CD8-positive, alpha-beta memory T cell (primary cell): ENCODE measurements around the gene REEP3. TPM values are rescaled to one million over a fixed set of nuclear protein-coding genes. Genes with fewer than 3 reads are reported as not detected.

ENCODE experiments used
- CTCF ChIA-PET: fragments of 350-600 bp; sonication (Branson Sonifier 250); formaldehyde crosslinking; loops from one replicate; lab custom pipeline; 2021; ENCODE audit warnings: antibody characterized with exemption; lab: Charles Lee
- POLR2A ChIA-PET: fragments of 350-600 bp; sonication (Branson Sonifier 250); formaldehyde crosslinking; loops from one replicate; lab custom pipeline; 2021; ENCODE audit warnings: antibody characterized with exemption; lab: Charles Lee
- DNase-seq, 5 donors: peaks; one replicate each; pipeline versions ENCODE4 v3.0.0 to v3.0.0-alpha.2; 2020 to 2022; ENCODE audit warnings: mixed read lengths in 1 of 5
- H3K27ac ChIP-seq: one replicate; pipeline ENCODE4 v1.7.0; 2013; ENCODE audit warnings: low read depth, mild to moderate bottlenecking, low read length, moderate library complexity
- H3K27me3 ChIP-seq: 2 replicates; pipeline ENCODE4 v1.7.0; 2013; ENCODE audit warnings: low read length, mild to moderate bottlenecking; ENCODE audit not compliant: insufficient read depth, poor library complexity, severe bottlenecking
- H3K36me3 ChIP-seq: 2 replicates; pipeline ENCODE4 v1.7.0; 2013; ENCODE audit warnings: mild to moderate bottlenecking, low read length, moderate library complexity; ENCODE audit not compliant: insufficient read depth
- H3K4me1 ChIP-seq: 2 replicates; pipeline ENCODE4 v1.7.0; 2013; ENCODE audit warnings: mild to moderate bottlenecking, low read length, moderate library complexity; ENCODE audit not compliant: insufficient read depth
- H3K4me3 ChIP-seq: 2 replicates; pipeline ENCODE4 v1.7.0; 2013; ENCODE audit warnings: mild to moderate bottlenecking, low read length
- H3K9me3 ChIP-seq: 2 replicates; pipeline ENCODE4 v1.7.0; 2013; ENCODE audit warnings: mild to moderate bottlenecking, low read length
- H3K27ac Mint-ChIP-seq, 8 donors: one replicate each; pipeline ENCODE4 v1.8.0; 2020 to 2021; ENCODE audit warnings: mixed read lengths in 8 of 8, mild to moderate bottlenecking in 6 of 8, inconsistent platforms in 3 of 8, moderate library complexity in 3 of 8
- H3K27me3 Mint-ChIP-seq, 2 donors: one replicate each; pipeline ENCODE4 v1.8.0; 2020 to 2021; ENCODE audit warnings: mixed read lengths in 2 of 2, mild to moderate bottlenecking in 1 of 2, moderate library complexity in 1 of 2
- H3K36me3 Mint-ChIP-seq, 3 donors: one replicate each; pipeline ENCODE4 v1.8.0; 2020 to 2021; ENCODE audit warnings: mixed read lengths in 3 of 3, inconsistent platforms in 1 of 3, mild to moderate bottlenecking in 1 of 3
- H3K4me1 Mint-ChIP-seq, 3 donors: one replicate each; pipeline ENCODE4 v1.8.0; 2020 to 2021; ENCODE audit warnings: mixed read lengths in 3 of 3, inconsistent platforms in 1 of 3, mild to moderate bottlenecking in 1 of 3
- H3K4me3 Mint-ChIP-seq, 7 donors: one replicate each; pipeline ENCODE4 v1.8.0; 2020 to 2021; ENCODE audit warnings: mixed read lengths in 7 of 7, mild to moderate bottlenecking in 6 of 7, moderate library complexity in 4 of 7, inconsistent platforms in 2 of 7
- H3K9me3 Mint-ChIP-seq, 5 donors: one replicate each; pipeline ENCODE4 v1.8.0; 2020 to 2022; ENCODE audit warnings: mixed read lengths in 5 of 5, mild to moderate bottlenecking in 3 of 5, moderate library complexity in 2 of 5, inconsistent platforms in 1 of 5
- polyA plus RNA-seq: library from polyadenylated mRNA; unstranded; fragments of 300-500 nt; fragmentation: Illumina TruSeq; gene quantifications from one replicate; pipeline ENCODE4 v1.2.3, GENCODE V29; 2021
- total RNA-seq, 2 experiments: library from RNA; stranded (reverse); gene quantifications; one replicate each; pipeline ENCODE4 v1.2.3, GENCODE V29; 2021

The REEP3 gene
- total and polyA plus RNA-seq, 3 experiments from 2014 or later = 7.4 to 25.5 (median 23.7) TPM

DNA sequence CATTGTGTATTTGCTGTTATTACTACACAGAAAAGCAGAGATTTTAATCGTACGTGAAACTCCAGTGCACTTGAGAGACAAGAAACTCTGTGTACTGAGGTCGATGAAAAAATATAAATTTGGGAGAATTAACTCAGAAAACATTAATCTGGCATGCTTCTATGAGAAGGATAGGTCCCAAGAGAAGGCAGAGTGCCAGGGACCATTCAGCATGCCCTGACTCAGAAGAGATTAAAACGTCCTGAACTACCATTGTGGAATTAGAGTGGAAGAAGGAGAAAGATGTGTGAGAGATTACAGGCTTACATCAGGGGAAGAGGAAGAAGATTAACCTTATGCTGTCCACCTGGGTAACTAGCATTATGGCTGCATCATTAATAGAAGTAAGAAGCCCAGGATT is 72.4 kb downstream of the REEP3 start:
- Mint-ChIP-seq H3K9me3 (no peaks in the 10 kb centered on the region), H3K27me3 (no peaks in the 10 kb centered on the region), H3K4me1 (peaks cover 0 to 2% (median 0%) of the 10 kb centered on the region in 3 donors), H3K27ac (no peak overlapping the region), H3K4me3 (no peak overlapping the region), H3K36me3 (peaks cover 11 to 32% (median 15%) of the 10 kb centered on the region in 3 donors)
- DNase-seq = no peak
- no peaks in the 10 kb centered on the region for H3K4me1 ChIP-seq
- H3K4me3 ChIP-seq = no peak overlapping the region
- H3K27ac ChIP-seq = no peak overlapping the region
- H3K9me3 ChIP-seq = no peaks in the 10 kb centered on the region
- H3K27me3 ChIP-seq = no peaks in the 10 kb centered on the region
- POLR2A ChIA-PET = no interaction called here
- peaks cover 3% of the 10 kb centered on the region for H3K36me3 ChIP-seq
- CTCF ChIA-PET = no interaction called here

DNA sequence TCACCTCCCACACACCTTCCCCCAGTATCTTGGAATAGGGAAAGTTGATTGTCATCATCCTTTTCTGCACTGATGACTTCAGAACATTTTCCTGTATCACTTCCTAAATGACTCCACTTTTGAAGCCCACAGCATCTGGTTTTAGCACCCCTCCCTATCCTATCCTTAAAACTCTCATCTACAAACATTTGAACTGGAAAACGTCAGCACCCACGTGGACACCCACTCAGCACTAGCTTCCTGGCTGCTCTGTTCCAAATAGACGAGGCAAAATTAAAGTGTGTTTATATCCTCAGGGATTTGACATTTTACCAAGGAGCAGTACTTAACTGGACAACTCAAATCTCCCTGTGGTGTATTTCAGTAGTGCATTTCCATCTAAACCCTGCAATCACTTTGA is 73.9 kb downstream of the REEP3 start:
- no peaks in the 10 kb centered on the region for H3K4me1 ChIP-seq

DNA sequence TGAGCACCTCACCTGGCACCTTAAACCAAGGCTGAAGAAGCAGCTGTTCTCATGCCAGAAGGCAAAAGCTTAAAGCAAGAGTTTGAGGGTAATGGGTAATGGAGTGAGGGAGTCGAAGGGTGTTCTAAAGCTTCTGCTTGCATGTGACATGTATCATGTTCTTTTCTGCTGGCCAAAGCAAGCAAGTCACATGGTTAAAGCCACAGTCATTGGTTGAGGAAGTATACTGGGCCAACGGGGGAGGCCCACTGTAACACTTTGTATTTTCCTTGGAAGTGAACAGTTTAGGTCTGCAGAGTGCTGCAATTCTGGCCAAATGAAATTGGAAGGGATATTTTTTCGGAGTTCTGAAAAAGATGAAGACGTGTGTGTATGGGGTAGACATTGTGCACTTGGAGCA is 75.7 kb downstream of the REEP3 start:
- no peaks in the 10 kb centered on the region for H3K4me1 ChIP-seq
- H3K4me3 ChIP-seq = no peak overlapping the region
- DNase-seq = no peak
- no peaks in the 10 kb centered on the region for H3K27me3 ChIP-seq
- Mint-ChIP-seq H3K4me1 (no peaks in the 10 kb centered on the region), H3K4me3 (no peak overlapping the region), H3K27me3 (no peaks in the 10 kb centered on the region), H3K27ac (no peak overlapping the region), H3K9me3 (no peaks in the 10 kb centered on the region), H3K36me3 (peaks cover 11 to 46% (median 14%) of the 10 kb centered on the region in 3 donors)
- H3K27ac ChIP-seq = no peak overlapping the region
- ChIA-PET POLR2A (no interaction called here), CTCF (interaction anchor here (0.9 kb wide), 1 partner anchor 363 kb away, joined by 4 read pairs; no protein-coding TSS in a partner anchor)
- no peaks in the 10 kb centered on the region for H3K9me3 ChIP-seq
- H3K36me3 ChIP-seq = peaks cover 3% of the 10 kb centered on the region

More for the DNA sequence above, 73.9 kb downstream of the REEP3 start:
- Histone ChIP-seq H3K9me3 (no peaks in the 10 kb centered on the region), H3K4me3 (no peak overlapping the region), H3K36me3 (peaks cover 3% of the 10 kb centered on the region), H3K27me3 (no peaks in the 10 kb centered on the region), H3K27ac (no peak overlapping the region)
- H3K4me1 Mint-ChIP-seq = peaks cover 0 to 2% (median 0%) of the 10 kb centered on the region in 3 donors
- ChIA-PET CTCF (no interaction called here), POLR2A (no interaction called here)
- H3K4me3 Mint-ChIP-seq = no peak overlapping the region
- H3K27me3 Mint-ChIP-seq = no peaks in the 10 kb centered on the region
- peaks cover 11 to 40% (median 14%) of the 10 kb centered on the region in 3 donors for H3K36me3 Mint-ChIP-seq
- no peak for DNase-seq
- no peaks in the 10 kb centered on the region for H3K9me3 Mint-ChIP-seq
- peak overlapping the region in 1 of 8 donors; percentile 47 for H3K27ac Mint-ChIP-seq

DNA sequence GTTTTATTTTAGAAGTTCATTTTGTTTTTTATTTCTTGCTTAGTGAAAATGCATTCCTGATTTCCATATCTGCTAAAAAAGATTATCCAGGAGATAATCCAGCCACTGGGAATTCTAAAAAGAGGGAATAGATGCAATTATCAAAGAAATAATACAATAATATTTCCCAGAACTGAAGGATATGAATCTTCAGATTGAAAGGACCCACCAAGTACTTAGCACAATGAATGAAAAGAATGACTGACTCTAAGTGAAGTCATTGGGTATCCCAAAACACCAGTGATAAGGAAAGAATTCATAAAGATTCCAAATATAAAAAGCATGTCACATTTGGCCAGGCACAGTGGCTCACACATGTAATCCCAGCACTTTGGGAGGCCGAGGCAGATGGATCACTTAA is 79.3 kb downstream of the REEP3 start:
- no peaks in the 10 kb centered on the region for H3K9me3 Mint-ChIP-seq
- CTCF ChIA-PET = no interaction called here
- H3K4me1 ChIP-seq = no peaks in the 10 kb centered on the region

DNA sequence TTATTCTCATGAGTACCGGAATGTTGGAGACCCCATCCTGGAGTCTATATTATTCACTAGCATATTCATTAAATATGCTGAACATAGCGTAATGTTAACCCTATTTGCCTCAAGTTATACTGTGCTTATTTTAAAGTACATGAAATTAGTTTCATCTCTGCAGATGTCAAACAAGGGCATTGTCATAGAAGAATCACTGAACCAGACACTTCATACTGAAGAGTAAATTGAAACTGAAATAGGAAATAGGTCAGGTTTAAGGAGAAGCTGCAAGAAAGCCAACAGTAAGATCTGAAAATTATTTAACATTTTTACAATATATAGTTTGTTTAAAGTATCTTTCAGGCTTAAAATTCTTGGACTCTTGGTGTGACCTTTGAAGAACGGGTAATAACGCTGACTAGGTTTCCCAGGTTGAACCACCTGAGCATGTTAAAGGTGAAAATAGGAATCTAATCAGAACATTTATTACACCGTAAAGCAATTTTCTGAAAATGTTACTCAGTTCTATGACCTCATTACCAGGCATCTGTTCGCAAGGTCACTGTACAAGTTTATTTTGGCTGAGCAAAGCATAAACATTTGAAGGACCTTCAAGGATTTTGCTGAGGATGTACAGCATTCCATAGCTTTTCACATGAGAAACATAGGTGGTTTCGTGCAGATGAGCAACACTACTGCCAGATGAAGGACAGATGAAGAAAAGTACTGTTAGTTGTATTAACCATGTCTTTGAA is 82.7 kb downstream of the REEP3 start:
- no peaks in the 10 kb centered on the region for H3K27me3 Mint-ChIP-seq
- no peaks in the 10 kb centered on the region for H3K9me3 ChIP-seq
- H3K9me3 Mint-ChIP-seq = no peaks in the 10 kb centered on the region
- no peaks in the 10 kb centered on the region for H3K36me3 ChIP-seq
- H3K27me3 ChIP-seq = no peaks in the 10 kb centered on the region
- ChIA-PET POLR2A (no interaction called here), CTCF (no interaction called here)
- no peak overlapping the region for H3K27ac Mint-ChIP-seq
- no peaks in the 10 kb centered on the region for H3K4me1 ChIP-seq
- H3K4me3 ChIP-seq = no peak overlapping the region
- H3K36me3 Mint-ChIP-seq = peaks cover 0 to 20% (median 11%) of the 10 kb centered on the region in 3 donors
- no peak for DNase-seq
- no peaks in the 10 kb centered on the region for H3K4me1 Mint-ChIP-seq
- no peak overlapping the region for H3K27ac ChIP-seq
- no peak overlapping the region for H3K4me3 Mint-ChIP-seq

More for the DNA sequence above, 79.3 kb downstream of the REEP3 start:
- Mint-ChIP-seq H3K4me1 (no peaks in the 10 kb centered on the region), H3K4me3 (no peak overlapping the region), H3K27ac (no peak overlapping the region), H3K36me3 (peaks cover 11 to 43% (median 12%) of the 10 kb centered on the region in 3 donors), H3K27me3 (no peaks in the 10 kb centered on the region)
- Histone ChIP-seq H3K36me3 (peaks cover 3% of the 10 kb centered on the region), H3K4me3 (no peak overlapping the region), H3K9me3 (no peaks in the 10 kb centered on the region), H3K27ac (no peak overlapping the region), H3K27me3 (no peaks in the 10 kb centered on the region)
- DNase-seq = no peak
- POLR2A ChIA-PET = interaction anchor here (0.6 kb wide), 1 partner anchor 14 kb away, joined by 4 read pairs; no protein-coding TSS in a partner anchor

DNA sequence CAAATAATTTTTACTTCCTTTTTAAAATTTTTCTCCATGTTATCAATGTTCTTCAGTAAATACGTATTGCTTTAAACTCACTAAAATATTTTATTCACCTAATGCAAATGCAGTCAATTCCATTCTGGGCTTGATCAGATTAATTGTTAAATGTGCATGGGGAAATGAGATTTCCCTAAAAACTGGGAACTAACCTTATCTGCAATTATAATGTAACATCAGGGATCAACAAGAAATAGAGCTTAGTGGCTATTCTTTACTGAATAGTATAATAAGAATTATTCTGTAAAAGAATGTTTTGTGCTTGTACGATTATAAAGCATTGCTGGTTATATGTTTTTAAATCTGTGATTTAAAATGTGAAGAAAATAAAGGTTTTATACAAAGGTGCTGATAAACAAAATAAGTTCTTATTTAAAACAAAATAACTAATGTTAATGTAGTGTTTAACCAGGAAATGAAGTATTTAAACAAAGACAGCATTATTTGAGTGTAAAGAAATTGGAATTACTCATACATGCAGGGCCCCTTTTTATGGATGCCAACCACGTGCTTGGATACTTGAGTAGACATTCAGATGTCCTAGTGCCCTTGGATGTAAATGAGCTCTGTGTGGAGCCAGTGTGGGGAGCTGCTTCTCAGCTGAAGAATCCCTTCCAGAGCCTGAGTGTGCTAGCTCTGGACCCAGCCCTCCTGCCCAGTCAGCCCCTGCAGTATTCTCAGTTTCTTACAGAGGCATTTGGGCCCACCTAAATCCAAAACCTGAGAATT is 84.2 kb downstream of the REEP3 start:
- Mint-ChIP-seq H3K4me1 (no peaks in the 10 kb centered on the region), H3K36me3 (peaks cover 0 to 14% (median 10%) of the 10 kb centered on the region in 3 donors), H3K4me3 (no peak overlapping the region), H3K27me3 (no peaks in the 10 kb centered on the region), H3K27ac (no peak overlapping the region), H3K9me3 (no peaks in the 10 kb centered on the region)
- Histone ChIP-seq H3K27me3 (no peaks in the 10 kb centered on the region), H3K4me1 (no peaks in the 10 kb centered on the region), H3K9me3 (no peaks in the 10 kb centered on the region), H3K36me3 (no peaks in the 10 kb centered on the region), H3K27ac (no peak overlapping the region), H3K4me3 (no peak overlapping the region)
- CTCF ChIA-PET = no interaction called here
- POLR2A ChIA-PET = no interaction called here
- no peak for DNase-seq

DNA sequence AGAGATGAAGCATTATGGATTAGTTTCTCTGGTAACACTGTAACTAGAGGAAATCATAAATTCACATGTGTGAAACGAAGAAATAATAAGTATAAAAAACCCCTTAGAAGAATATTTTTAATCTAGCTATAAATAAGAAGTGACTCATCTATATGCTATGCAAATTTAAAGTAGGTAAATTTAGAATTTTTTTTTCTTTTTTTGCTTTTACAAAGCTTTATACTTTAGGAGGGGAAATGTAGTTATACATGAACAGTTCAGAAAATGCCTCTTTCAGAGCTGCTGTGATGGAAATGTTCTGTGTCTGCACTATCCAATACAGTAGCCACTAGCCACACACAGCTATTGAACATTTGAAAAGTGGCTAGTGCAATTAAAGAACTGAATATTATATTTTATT is 87.3 kb downstream of the REEP3 start:
- Mint-ChIP-seq H3K36me3 (peaks cover 0 to 7% (median 6%) of the 10 kb centered on the region in 3 donors), H3K27me3 (no peaks in the 10 kb centered on the region), H3K27ac (no peak overlapping the region), H3K9me3 (no peaks in the 10 kb centered on the region), H3K4me1 (peaks cover 2 to 4% (median 3%) of the 10 kb centered on the region in 3 donors), H3K4me3 (no peak overlapping the region)
- ChIA-PET CTCF (interaction anchor here (1.1 kb wide), 1 partner anchor 20 kb away, joined by 3 read pairs; no protein-coding TSS in a partner anchor), POLR2A (no interaction called here)
- no peak overlapping the region for H3K27ac ChIP-seq
- H3K27me3 ChIP-seq = no peaks in the 10 kb centered on the region
- H3K4me3 ChIP-seq = no peak overlapping the region
- no peaks in the 10 kb centered on the region for H3K36me3 ChIP-seq
- no peak for DNase-seq
- H3K4me1 ChIP-seq = no peaks in the 10 kb centered on the region
- H3K9me3 ChIP-seq = no peaks in the 10 kb centered on the region

DNA sequence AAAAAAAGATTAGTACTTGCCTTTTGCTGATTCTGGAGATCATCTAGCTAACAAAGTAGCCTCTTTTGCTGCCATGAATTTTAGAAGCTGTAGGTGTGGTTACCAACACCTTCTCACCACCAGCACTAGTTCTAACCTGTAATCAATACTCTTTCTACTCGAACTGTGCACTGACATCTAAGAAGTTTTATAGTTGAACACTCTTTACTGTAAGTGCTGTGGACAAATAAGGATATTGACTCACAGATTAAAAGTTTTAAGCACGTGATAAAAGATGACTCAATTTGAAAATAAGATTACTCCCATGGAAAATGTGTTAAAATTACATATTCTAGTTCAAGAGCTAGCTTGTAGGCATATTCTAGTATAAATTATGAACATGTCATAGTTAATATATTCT is 89.9 kb downstream of the REEP3 start:
- no peaks in the 10 kb centered on the region for H3K9me3 Mint-ChIP-seq
- H3K27ac ChIP-seq = no peak overlapping the region
- H3K4me1 ChIP-seq = no peaks in the 10 kb centered on the region
- peaks cover 0 to 9% (median 6%) of the 10 kb centered on the region in 3 donors for H3K36me3 Mint-ChIP-seq
- no peaks in the 10 kb centered on the region for H3K27me3 ChIP-seq
- H3K4me1 Mint-ChIP-seq = peaks cover 2 to 4% (median 3%) of the 10 kb centered on the region in 3 donors
- H3K27me3 Mint-ChIP-seq = no peaks in the 10 kb centered on the region
- H3K27ac Mint-ChIP-seq = peak overlapping the region in 1 of 8 donors; percentile 42
- no peaks in the 10 kb centered on the region for H3K36me3 ChIP-seq
- H3K9me3 ChIP-seq = no peaks in the 10 kb centered on the region
- ChIA-PET CTCF (interaction anchor here (1.7 to 2.7 kb wide), 2 partner anchors 8 to 18 kb away, joined by 4 to 12 read pairs; no protein-coding TSS in a partner anchor), POLR2A (no interaction called here)
- H3K4me3 Mint-ChIP-seq = no peak overlapping the region
- DNase-seq = no peak
- H3K4me3 ChIP-seq = no peak overlapping the region
